ENCODE measurements around the gene USP43. TPM values are rescaled to one million over a fixed set of nuclear protein-coding genes. Genes with fewer than 3 reads are reported as not detected.

USP43 gene
- total RNA-seq, 3 donors from 2014 or later (not counting 1 experiment from before 2014, with no cell fraction given): 3.0 to 9.3 (median 4.2) TPM

DNA sequence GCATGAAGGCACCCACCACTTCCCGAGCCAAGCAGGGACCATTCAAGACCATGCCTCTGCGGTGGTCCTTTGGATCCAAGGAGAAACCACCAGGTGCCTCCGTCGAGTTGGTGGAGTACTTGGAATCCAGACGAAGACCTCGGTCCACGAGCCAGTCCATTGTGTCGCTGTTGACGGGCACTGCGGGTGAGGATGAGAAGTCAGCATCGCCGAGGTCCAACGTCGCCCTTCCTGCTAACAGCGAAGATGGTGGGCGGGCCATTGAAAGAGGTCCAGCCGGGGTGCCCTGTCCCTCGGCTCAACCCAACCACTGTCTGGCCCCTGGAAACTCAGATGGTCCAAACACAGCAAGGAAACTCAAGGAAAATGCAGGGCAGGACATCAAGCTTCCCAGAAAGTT, 82.7 kb downstream of the USP43 start:
- Mint-ChIP-seq H3K4me3 (no peak overlapping the region), H3K27me3 (ENCODE audit: low read depth in 2 of 2) (peaks cover 0 to 4% of the 10 kb centered on the region in 2 donors), H3K4me1 (no peaks in the 10 kb centered on the region), H3K27ac (no peak overlapping the region), H3K36me3 (no peaks in the 10 kb centered on the region), H3K9me3 (no peaks in the 10 kb centered on the region)
- H3K9me3 ChIP-seq (ENCODE audit: control insufficient read depth, insufficient read depth, low read length): no peaks in the 10 kb centered on the region
- ATAC-seq: no peak
- no peaks in the 10 kb centered on the region for H3K27me3 ChIP-seq (ENCODE audit: control insufficient read depth, insufficient read depth, low read length)
- no peak for DNase-seq
- no peak overlapping the region for H3K4me3 ChIP-seq (ENCODE audit: low read length)
- TF ChIP-seq, protein P1, sequence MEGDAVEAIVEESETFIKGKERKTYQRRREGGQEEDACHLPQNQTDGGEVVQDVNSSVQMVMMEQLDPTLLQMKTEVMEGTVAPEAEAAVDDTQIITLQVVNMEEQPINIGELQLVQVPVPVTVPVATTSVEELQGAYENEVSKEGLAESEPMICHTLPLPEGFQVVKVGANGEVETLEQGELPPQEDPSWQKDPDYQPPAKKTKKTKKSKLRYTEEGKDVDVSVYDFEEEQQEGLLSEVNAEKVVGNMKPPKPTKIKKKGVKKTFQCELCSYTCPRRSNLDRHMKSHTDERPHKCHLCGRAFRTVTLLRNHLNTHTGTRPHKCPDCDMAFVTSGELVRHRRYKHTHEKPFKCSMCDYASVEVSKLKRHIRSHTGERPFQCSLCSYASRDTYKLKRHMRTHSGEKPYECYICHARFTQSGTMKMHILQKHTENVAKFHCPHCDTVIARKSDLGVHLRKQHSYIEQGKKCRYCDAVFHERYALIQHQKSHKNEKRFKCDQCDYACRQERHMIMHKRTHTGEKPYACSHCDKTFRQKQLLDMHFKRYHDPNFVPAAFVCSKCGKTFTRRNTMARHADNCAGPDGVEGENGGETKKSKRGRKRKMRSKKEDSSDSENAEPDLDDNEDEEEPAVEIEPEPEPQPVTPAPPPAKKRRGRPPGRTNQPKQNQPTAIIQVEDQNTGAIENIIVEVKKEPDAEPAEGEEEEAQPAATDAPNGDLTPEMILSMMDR (IDR thresholded peaks at IDR 0.05): no peak
- no peak overlapping the region for H3K27ac ChIP-seq (ENCODE audit: low read length)
- no peaks in the 10 kb centered on the region for H3K4me1 ChIP-seq (ENCODE audit: control insufficient read depth, insufficient read depth, low read length)
- no peaks in the 10 kb centered on the region for H3K36me3 ChIP-seq (ENCODE audit: control insufficient read depth, insufficient read depth, low read length)
- WGBS (ENCODE audit: insufficient coverage): 92% methylated on average over 18 of the region's 18 CpGs
- intact Hi-C loops (cut with micrococcal nuclease): no loop called here

DNA sequence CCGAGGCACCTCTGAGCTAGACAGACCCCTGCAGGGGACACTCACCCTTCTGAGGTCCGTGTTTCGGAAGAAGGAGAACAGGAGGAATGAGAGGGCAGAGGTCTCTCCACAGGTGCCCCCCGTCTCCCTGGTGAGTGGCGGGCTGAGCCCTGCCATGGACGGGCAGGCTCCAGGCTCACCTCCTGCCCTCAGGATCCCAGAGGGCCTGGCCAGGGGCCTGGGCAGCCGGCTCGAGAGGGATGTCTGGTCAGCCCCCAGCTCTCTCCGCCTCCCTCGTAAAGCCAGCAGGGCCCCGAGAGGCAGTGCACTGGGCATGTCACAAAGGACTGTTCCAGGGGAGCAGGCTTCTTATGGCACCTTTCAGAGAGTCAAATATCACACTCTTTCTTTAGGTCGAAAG, 83.2 kb downstream of the USP43 start:
- H3K27me3 Mint-ChIP-seq (ENCODE audit: low read depth in 2 of 2): peaks cover 0 to 4% of the 10 kb centered on the region in 2 donors
- H3K9me3 Mint-ChIP-seq: no peaks in the 10 kb centered on the region
- no peak overlapping the region for H3K4me3 ChIP-seq (ENCODE audit: low read length)
- no peaks in the 10 kb centered on the region for H3K27me3 ChIP-seq (ENCODE audit: control insufficient read depth, insufficient read depth, low read length)
- no peak overlapping the region for H3K27ac Mint-ChIP-seq
- H3K36me3 Mint-ChIP-seq: no peaks in the 10 kb centered on the region
- no peak overlapping the region for H3K27ac ChIP-seq (ENCODE audit: low read length)
- TF ChIP-seq, protein P1 (IDR thresholded peaks at IDR 0.05): no peak
- no peaks in the 10 kb centered on the region for H3K9me3 ChIP-seq (ENCODE audit: control insufficient read depth, insufficient read depth, low read length)
- H3K4me1 Mint-ChIP-seq: no peaks in the 10 kb centered on the region
- intact Hi-C loops (cut with micrococcal nuclease): no loop called here
- no peak overlapping the region for H3K4me3 Mint-ChIP-seq
- ATAC-seq (no peak), DNase-seq (no peak)
- no peaks in the 10 kb centered on the region for H3K4me1 ChIP-seq (ENCODE audit: control insufficient read depth, insufficient read depth, low read length)
- whole genome bisulfite sequencing (ENCODE audit: insufficient coverage): 86% methylated on average over 12 of the region's 12 CpGs
- no peaks in the 10 kb centered on the region for H3K36me3 ChIP-seq (ENCODE audit: control insufficient read depth, insufficient read depth, low read length)

DNA sequence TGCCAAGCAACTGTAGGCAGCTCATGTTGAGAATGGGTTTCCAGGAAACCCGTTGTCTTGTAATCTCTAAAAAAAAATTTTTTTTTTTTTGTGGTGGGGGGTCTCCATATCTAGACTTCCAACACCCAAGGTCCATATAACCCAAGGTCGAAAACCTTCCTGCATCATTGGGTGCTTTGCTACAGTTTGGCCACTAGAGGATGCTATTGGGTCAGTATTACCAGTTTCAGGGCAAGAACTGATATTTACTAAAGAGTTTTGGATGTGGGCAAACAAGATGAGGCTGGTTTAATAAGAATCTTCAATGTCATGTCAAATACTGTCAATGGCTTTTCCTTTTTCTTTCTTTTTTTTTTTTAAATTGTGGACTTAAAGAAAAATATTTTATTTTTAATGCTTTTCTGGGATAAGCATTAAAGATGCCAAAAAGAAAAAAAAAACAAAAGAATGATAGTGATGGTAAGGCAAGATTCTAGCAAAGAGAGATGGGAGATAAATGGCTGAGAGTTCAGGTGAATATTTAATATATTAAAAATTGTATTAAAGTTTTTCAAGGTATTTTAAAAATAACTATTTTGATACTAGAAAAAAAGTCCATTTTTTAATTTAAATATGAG, 83.8 kb downstream of the USP43 start:
- TF ChIP-seq, protein P1 (IDR thresholded peaks at IDR 0.05): peak; percentile 99
- Histone ChIP-seq H3K4me1 (ENCODE audit: control insufficient read depth, insufficient read depth, low read length) (no peaks in the 10 kb centered on the region), H3K27me3 (ENCODE audit: control insufficient read depth, insufficient read depth, low read length) (no peaks in the 10 kb centered on the region), H3K9me3 (ENCODE audit: control insufficient read depth, insufficient read depth, low read length) (no peaks in the 10 kb centered on the region), H3K36me3 (ENCODE audit: control insufficient read depth, insufficient read depth, low read length) (no peaks in the 10 kb centered on the region), H3K4me3 (ENCODE audit: low read length) (no peak overlapping the region), H3K27ac (ENCODE audit: low read length) (no peak overlapping the region)
- Mint-ChIP-seq H3K9me3 (no peaks in the 10 kb centered on the region), H3K36me3 (no peaks in the 10 kb centered on the region), H3K4me3 (no peak overlapping the region), H3K4me1 (no peaks in the 10 kb centered on the region), H3K27me3 (ENCODE audit: low read depth in 2 of 2) (peaks cover 0 to 4% of the 10 kb centered on the region in 2 donors), H3K27ac (no peak overlapping the region)
- DNase-seq: peak in 1 of 2 donors; percentile 61
- no CpG with 5 or more reads among the region's 2 CpGs for WGBS (ENCODE audit: insufficient coverage)
- ATAC-seq: peak in 2 of 3 donors; percentile 72 to 73
- intact Hi-C loops (cut with micrococcal nuclease): no loop called here
